ENCODE results near the gene SMIM24. TPM values are rescaled to one million over a fixed set of nuclear protein-coding genes. Genes with fewer than 3 reads are reported as not detected.

Gene SMIM24
- total RNA-seq, 2 donors from 2014 or later, result 0.62 to 0.88 TPM

DNA sequence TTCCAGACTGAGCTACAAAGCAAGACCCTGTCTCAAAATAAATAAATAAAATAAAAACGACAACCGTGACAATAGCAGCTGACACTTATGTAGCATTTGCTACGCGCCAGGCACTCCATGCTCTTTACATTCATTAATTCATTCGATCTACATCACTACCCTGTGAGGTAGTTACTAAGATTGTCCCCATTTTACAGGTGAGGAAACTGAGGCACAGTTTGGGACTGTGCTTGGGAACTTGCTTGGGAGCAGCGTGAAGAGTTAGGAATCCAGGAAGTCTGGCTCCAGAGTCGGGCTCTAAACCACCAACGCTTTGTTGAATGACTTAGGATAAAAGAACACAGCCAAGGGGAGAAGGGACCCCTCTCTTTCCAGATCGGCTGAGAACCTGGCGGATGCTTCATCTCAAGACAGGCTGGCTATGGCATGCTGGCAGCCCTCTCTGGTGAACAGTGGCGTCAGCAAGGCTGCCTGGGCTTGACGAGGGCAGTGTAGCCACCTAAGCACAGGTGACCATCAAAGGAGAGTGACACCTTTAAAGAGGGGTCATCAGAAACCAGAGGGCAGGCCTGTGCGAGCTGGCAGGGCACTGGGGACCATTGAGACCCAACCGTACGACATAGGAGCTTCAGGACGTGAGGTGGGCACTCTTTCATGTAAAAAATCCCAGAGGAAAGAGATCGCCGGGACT lies 19.6 kb upstream of the SMIM24 start:
- peak overlapping the region; percentile 87 to 91 for H3K4me3 Mint-ChIP-seq
- H3K27me3 Mint-ChIP-seq (ENCODE audit: low read depth), result no peaks in the 10 kb centered on the region
- H3K9me3 Mint-ChIP-seq, result no peaks in the 10 kb centered on the region
- no peak for DNase-seq
- H3K4me1 Mint-ChIP-seq (ENCODE audit: low read depth), result peaks cover 40% of the 10 kb centered on the region
- H3K27ac Mint-ChIP-seq, result peak overlapping the region; percentile 98
- H3K36me3 Mint-ChIP-seq (ENCODE audit: insufficient read depth in 2 of 2), result peaks cover 1 to 8% of the 10 kb centered on the region in 2 donors
- peak; percentile 6 to 14 for ATAC-seq (replicated peaks in 1 of 2)

DNA sequence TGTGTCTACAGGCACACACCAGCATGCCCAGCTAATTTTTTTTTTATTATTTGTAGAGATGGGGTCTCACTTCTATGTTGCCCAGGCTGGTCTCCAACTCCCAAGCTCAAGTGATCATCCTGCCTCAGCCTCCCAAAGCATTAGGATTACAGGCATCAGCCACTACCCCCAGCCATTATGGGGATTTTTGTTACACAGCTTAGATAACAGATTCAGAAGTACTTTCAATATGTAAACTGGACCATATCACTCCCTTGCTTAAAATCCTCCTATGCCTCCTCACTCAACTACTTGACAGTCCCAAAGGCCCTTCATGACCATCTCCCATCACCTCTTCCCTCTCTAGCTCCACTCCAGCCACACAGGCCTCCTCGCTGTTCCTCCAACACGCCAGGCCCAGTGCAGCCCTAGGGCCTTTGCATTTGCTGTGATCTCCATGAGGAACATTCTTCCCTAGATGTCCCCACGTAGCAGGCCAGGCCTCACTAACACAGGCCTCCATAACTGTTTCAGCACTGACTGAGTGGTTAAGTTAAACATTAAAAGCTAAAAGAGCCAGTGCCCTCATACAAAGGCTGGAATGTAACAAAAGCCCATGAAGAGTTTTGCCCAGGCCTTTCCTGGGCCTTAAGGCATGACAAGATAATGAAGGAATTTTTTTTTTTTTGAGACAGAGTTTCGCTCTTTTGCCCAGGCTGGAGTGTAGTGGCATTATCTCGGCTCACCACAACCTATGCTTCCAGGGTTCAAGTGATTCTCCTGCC lies 17.6 kb upstream of the SMIM24 start:
- Mint-ChIP-seq H3K4me1 (ENCODE audit: low read depth) (peaks cover 37% of the 10 kb centered on the region), H3K4me3 (no peak overlapping the region), H3K27me3 (ENCODE audit: low read depth) (no peaks in the 10 kb centered on the region), H3K9me3 (no peaks in the 10 kb centered on the region), H3K36me3 (ENCODE audit: insufficient read depth in 2 of 2) (peaks cover 1 to 8% of the 10 kb centered on the region in 2 donors), H3K27ac (no peak overlapping the region)
- ATAC-seq (replicated peaks in 1 of 2), result no peak
- no peak for DNase-seq

DNA sequence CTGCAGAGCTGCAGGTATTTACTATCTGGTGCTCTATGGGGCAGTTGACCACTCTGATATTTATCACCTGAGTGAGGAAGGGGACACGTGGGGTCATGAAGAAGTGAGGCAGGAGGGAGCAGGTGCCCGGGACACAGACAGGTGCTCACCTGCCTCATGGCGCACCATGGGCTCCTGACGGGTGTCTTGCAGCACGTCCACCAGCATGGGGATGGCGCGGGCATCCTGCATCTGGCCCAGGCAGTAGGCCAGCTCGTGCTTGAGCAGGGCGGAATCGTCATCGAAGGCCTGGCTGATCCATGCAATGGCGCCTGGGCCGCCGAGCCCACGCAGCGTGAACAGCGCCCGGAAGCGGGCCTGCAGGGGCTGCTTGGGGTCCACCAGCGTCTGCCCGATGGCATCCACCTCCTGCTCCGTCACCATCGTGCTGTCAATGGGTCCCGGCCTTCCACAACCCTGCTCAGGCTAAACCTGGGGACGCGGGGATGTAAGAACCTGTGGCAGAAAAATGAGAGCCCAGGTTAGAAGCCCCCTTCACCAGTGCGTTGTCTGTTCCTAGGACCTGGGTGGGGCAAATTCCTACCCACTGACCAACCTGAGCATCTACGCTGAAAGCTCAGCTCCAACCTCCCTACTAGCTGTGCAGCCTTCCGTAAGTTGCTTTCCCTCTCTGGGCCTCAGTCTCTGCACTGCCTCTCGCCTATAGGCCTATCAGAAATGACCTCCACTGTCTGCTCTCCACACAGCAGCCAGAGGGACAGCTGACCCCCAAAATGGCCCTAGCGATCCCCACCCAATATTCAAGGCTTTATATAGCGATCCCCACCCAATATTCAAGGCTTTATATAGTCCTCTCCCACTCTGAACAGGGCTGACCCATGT lies 16.3 kb upstream of the SMIM24 start:
- Mint-ChIP-seq H3K9me3 (no peaks in the 10 kb centered on the region), H3K27ac (no peak overlapping the region), H3K36me3 (ENCODE audit: insufficient read depth in 2 of 2) (peaks cover 1 to 11% of the 10 kb centered on the region in 2 donors), H3K4me1 (ENCODE audit: low read depth) (peaks cover 37% of the 10 kb centered on the region), H3K27me3 (ENCODE audit: low read depth) (no peaks in the 10 kb centered on the region), H3K4me3 (no peak overlapping the region)
- ATAC-seq (replicated peaks in 1 of 2) (no peak), DNase-seq (no peak)

DNA sequence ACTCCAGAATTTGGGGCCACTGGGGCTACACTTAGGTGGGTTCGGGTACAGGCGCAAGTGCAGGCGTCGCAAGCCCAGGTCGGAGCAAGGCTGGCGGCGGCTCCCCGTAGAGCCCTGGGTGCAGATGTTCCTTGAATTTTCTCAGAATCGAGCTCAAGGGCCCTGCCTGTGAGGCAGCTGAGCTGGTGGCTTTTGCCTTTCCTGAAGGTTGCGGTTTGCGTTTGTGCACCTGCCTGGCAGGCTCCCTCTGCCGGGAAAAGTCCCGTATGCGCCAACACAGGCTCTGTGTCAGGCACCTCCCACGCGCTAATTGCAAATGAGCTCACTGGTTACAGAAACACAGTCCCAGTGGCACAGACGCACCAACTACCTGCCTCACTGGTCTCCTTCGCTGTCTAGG lies 14.2 kb upstream of the SMIM24 start:
- ATAC-seq (replicated peaks in 1 of 2) (peak; percentile 68 to 74), DNase-seq (peak; percentile 39 to 57)
- Mint-ChIP-seq H3K36me3 (ENCODE audit: insufficient read depth in 2 of 2) (peaks cover 0 to 11% of the 10 kb centered on the region in 2 donors), H3K9me3 (no peaks in the 10 kb centered on the region), H3K4me3 (peak overlapping the region; percentile 20 to 54), H3K27ac (no peak overlapping the region), H3K4me1 (ENCODE audit: low read depth) (peaks cover 25% of the 10 kb centered on the region), H3K27me3 (ENCODE audit: low read depth) (no peaks in the 10 kb centered on the region)

DNA sequence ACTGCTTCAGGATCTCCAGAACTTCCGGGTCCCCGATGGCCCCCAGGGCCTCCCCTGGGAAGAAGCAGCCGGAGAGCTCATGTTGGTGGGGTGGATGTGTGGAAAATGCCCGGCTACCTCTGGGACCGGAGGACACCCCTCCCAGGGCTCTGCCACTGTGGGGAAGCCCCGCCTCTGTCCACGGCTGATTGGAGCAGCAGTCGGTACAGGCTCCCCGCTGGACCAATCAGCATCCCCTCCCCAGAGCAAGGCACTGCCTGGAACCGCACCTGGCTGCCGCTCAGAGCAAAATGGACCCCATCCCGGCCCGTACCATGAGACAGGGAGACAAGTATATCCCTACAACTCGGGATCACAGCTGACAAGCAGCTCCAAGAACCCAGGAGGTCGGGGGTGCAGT lies 13.7 kb upstream of the SMIM24 start:
- ATAC-seq (replicated peaks in 1 of 2) (peak; percentile 79 to 80), DNase-seq (peak; percentile 45 to 59)
- Mint-ChIP-seq H3K27ac (no peak overlapping the region), H3K27me3 (ENCODE audit: low read depth) (no peaks in the 10 kb centered on the region), H3K9me3 (no peaks in the 10 kb centered on the region), H3K36me3 (ENCODE audit: insufficient read depth in 2 of 2) (peaks cover 0 to 11% of the 10 kb centered on the region in 2 donors), H3K4me3 (peak overlapping the region; percentile 20 to 54), H3K4me1 (ENCODE audit: low read depth) (peaks cover 20% of the 10 kb centered on the region)

DNA sequence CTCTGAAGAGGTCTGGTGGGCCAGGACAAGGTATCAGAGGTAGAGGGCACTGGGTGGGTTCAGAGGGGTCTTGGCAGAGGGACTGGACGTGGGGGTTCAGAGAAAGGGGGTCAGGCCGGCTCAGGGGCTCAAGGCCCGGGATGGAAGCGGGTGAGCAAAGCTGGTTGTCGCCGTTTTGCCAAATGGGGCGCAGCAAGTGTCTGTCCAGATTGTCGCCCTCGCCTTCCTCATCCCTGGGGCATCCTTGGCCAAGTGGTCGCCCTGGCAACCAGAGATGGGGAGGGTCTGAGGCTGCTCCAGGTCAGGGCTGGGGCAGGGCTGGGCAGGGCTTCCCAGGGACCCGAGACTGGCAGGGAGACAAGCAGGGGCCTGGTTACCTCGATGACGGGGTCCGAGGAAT lies 13.3 kb upstream of the SMIM24 start:
- Mint-ChIP-seq H3K27me3 (ENCODE audit: low read depth) (no peaks in the 10 kb centered on the region), H3K4me1 (ENCODE audit: low read depth) (peaks cover 16% of the 10 kb centered on the region), H3K36me3 (ENCODE audit: insufficient read depth in 2 of 2) (peaks cover 0 to 11% of the 10 kb centered on the region in 2 donors), H3K9me3 (no peaks in the 10 kb centered on the region), H3K4me3 (no peak overlapping the region), H3K27ac (no peak overlapping the region)
- ATAC-seq (replicated peaks in 1 of 2) (no peak), DNase-seq (no peak)

DNA sequence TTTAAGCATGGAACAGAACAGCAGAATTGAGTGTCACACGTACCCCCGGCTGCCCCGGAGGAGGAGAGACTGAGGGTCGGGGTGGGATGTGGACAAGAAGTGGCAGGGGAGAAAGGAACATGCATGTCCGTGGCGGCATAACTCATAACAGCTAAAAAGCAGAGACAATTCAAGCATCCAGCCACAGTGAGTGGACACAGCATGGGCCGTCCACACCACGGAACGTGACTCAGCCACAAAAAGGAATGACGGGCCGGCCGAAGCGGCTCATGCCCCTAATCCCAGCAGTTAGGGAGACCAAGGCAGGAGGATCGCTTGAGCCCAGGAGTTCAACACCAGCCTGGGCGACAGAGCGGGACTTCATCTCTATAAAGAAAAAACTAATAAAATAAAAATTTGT lies 12.6 kb upstream of the SMIM24 start:
- no peaks in the 10 kb centered on the region for H3K27me3 Mint-ChIP-seq (ENCODE audit: low read depth)

DNA sequence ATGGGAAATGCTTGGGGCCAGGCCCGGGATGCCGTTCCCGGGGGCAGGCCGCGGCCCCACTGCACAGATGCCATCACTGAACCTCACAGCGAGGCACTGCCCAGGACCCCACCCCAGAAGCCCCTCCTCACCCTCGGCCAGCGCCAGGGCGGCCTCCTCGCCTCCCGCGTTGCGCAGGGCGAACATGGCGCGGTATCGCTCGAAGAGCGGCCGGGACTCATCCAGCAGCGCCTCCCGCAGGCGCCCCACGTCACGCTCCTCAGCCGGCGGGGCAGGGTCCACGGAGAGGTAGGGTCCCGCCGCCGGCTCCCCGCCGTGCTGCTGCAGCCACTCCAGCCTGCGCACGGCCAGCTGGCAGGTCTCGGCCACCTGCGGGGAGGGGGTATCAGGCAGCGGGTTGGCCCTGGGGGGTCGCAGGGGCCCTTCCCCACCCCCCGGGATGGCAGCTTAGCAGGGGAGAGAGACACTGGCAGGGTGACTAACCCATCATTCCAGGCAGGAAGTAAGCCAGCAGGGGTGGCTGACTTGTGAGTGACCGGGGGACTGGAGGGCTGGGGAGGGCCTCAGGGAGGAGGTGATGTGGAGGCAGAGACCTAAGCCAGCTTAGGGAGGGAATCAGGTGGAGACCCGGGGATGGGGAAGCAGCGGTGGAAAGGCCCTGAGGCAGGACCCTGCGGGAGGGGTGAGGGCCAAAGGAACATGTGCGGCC lies 12.0 kb upstream of the SMIM24 start:
- DNase-seq (no peak), ATAC-seq (replicated peaks in 1 of 2) (no peak)
- no peaks in the 10 kb centered on the region for H3K27me3 Mint-ChIP-seq (ENCODE audit: low read depth)
- H3K4me3 Mint-ChIP-seq, result no peak overlapping the region
- H3K36me3 Mint-ChIP-seq (ENCODE audit: insufficient read depth in 2 of 2), result peaks cover 0 to 8% of the 10 kb centered on the region in 2 donors
- H3K27ac Mint-ChIP-seq, result no peak overlapping the region
- peaks cover 7% of the 10 kb centered on the region for H3K4me1 Mint-ChIP-seq (ENCODE audit: low read depth)
- H3K9me3 Mint-ChIP-seq, result no peaks in the 10 kb centered on the region

More for the DNA sequence above, 12.6 kb upstream of the SMIM24 start:
- H3K9me3 Mint-ChIP-seq, result no peaks in the 10 kb centered on the region
- no peak overlapping the region for H3K4me3 Mint-ChIP-seq
- H3K27ac Mint-ChIP-seq, result no peak overlapping the region
- peaks cover 9% of the 10 kb centered on the region for H3K4me1 Mint-ChIP-seq (ENCODE audit: low read depth)
- DNase-seq (no peak), ATAC-seq (replicated peaks in 1 of 2) (no peak)
- H3K36me3 Mint-ChIP-seq (ENCODE audit: insufficient read depth in 2 of 2), result peaks cover 0 to 8% of the 10 kb centered on the region in 2 donors

DNA sequence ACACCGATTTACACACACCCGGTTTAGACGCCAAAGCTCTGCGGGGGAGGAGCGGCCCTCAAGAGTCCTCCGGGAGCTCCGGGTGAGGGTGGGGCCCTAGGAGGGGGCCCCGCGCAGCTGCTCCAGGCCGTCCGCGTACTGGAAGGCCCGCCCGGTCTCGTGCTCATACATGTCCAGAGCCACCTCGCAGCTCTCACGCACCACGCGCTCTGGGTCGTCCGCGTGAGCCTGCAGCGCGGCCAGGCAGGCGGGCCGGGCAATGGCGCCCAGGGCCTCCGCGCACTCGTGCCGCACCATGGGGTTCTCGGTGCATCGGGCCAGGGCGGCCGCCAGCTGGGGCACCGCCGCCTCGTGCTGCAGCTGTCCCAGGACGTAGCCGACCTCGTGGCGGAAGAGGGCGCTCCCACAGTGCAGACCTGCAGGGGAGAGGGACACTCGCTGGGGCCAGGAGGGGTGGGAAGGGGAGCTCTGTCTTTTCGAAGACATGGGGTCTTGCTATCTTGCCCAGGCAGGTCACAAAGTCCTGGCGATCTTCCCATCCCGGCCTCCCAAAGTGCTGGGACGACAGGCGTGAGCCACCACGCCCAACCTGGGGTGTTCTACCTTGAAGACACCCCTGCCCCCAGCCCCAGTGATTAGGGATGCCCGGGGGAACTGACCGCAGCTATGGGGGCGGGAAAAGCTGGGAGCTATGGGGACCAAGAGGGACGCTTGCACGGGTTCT lies 11.2 kb upstream of the SMIM24 start:
- no peak overlapping the region for H3K27ac Mint-ChIP-seq
- H3K9me3 Mint-ChIP-seq, result no peaks in the 10 kb centered on the region
- H3K4me1 Mint-ChIP-seq (ENCODE audit: low read depth), result peaks cover 7% of the 10 kb centered on the region
- H3K27me3 Mint-ChIP-seq (ENCODE audit: low read depth), result no peaks in the 10 kb centered on the region
- DNase-seq, result no peak
- ATAC-seq (replicated peaks in 1 of 2), result no peak
- H3K36me3 Mint-ChIP-seq (ENCODE audit: insufficient read depth in 2 of 2), result peaks cover 0 to 8% of the 10 kb centered on the region in 2 donors
- no peak overlapping the region for H3K4me3 Mint-ChIP-seq

DNA sequence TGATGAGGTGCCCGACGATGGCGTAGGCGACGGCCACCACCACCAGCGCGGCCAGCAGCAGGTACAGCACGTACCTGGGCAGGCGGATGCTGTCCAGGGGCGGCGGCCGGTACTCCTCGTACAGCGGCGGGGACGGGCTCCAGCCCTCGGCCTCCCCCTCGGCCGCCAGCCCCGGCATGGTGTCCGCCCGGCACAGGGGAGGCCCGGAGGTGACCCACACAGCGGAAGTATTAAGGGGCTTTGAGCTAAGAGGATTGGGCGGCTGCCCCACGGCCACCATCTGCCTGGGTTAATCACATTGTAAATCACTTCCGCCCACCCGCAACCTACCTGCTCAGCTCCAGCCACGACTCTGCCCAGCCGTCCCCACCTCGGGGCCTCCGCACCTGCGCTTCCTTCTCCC lies 2.9 kb upstream of the SMIM24 start, which contains the start of gene SMIM44:
Gene SMIM44, minus strand, starts transcription at position 216 of the 403 bp plus-strand sequence. Its CDS starts 38 bp downstream, at position 178.
- Mint-ChIP-seq H3K9me3 (no peaks in the 10 kb centered on the region), H3K36me3 (ENCODE audit: insufficient read depth in 2 of 2) (no peaks in the 10 kb centered on the region), H3K27me3 (ENCODE audit: low read depth) (peaks cover 1% of the 10 kb centered on the region), H3K4me3 (no peak within 1 kb of the TSS), H3K27ac (no peak within 1 kb of the TSS), H3K4me1 (ENCODE audit: low read depth) (peaks cover 3% of the 10 kb centered on the region)
- no peak for DNase-seq
- ATAC-seq (replicated peaks in 1 of 2), result no peak

DNA sequence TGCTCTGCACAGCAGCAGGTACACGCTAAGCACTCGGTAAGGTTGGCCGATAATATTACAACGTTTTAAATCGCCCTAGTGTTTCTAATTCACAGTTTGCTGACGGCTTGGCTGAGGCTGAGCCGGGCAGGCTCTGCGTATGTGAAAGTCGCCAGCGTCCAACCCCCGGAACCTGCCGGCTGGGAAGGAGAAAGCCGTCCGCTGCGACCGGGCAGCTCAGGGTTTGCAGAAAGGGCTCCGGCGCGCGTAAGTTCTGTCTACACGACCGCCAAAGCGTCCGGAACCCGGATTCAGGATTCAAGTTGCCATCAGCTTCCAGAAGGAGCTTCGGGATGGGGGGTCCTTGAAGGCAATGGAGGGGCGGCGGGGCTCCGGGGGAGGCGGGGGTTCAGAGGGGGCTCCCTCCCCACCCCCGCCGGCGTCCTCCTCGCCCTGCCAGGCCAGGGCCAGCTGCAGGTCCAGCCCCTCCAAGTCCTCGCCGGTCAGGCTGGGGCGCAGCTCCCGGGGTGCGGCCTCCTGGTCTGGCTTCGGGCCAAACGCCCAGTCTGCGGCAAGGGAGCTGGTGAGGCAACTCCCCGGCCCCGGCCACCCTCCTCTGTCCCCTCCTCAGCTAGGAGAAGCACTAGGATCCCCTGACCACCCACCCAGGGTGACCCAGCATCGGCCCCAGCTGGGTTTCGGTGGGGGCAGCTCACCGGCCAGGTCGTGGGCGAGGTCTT lies 2.3 kb upstream of the SMIM24 start:
- Mint-ChIP-seq H3K9me3 (no peaks in the 10 kb centered on the region), H3K27me3 (ENCODE audit: low read depth) (peaks cover 5% of the 10 kb centered on the region), H3K27ac (no peak overlapping the region), H3K4me3 (no peak overlapping the region), H3K36me3 (ENCODE audit: insufficient read depth in 2 of 2) (no peaks in the 10 kb centered on the region), H3K4me1 (ENCODE audit: low read depth) (peaks cover 8% of the 10 kb centered on the region)
- ATAC-seq (replicated peaks in 1 of 2) (no peak), DNase-seq (no peak)

All from activated T-cell treated with anti-CD3 and anti-CD28 coated beads, Interleukin-2, amount 50 U/mL, for 72 hours (primary cell).